Measurements from ENCODE around the gene NIPAL3.

DNA sequence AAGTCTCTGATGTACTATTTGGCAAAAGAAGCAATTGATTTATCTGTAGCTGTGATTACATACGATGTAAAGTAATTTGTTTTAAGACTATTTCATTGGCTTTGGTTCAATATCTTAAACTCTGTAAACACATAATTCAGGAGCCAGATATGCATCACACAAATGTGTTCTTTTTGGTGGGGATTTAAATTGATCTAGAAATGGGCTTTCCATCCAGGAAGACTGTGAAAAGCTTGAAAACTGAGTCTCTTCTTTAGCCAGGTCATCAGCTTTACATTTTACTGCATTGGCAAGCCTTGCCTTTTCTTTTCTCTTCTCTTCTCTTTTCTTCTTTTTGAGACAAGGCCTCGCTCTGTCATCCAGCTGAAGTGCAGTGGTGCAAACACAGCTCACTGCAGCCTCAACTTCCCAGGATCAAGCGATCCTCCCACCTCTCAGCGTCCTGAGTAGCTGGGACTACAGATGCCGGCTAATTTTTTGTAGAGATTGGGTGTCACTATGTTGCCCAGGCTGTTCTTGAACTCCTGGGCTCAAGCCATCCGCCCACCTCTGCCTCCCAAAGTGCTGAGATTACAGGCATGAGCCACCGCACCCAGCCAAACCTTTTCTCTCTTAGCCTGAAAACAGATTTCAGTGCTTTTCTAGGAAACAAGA lies 88.4 kb downstream of the NIPAL3 start:
- TF ChIP-seq EZH2phosphoT487 (IDR thresholded peaks at IDR 0.05; ENCODE audit: insufficient read depth, low read depth) (no peak), EZH2 (IDR thresholded peaks at IDR 0.05; ENCODE audit: insufficient read depth, poor library complexity, severe bottlenecking) (no peak)

Measured in GM23248 (cell line).